Natural killer cell (primary cell): ENCODE measurements around the gene ACAD10. TPM values are rescaled to one million over a fixed set of nuclear protein-coding genes. Genes with fewer than 3 reads are reported as not detected.

Experiments used
- ATAC-seq, 3 donors: fragments of 150-1000 bp in 2 of 3; fragments of 200-7000 bp in 1 of 3; cut with Tn5 transposase; 1 replicate in 1 of 3; 2 replicates in 2 of 3; pipeline ENCODE4 v1.10.0; 2021; ENCODE audit warnings: mild to moderate bottlenecking in 2 of 3, moderate library complexity in 2 of 3
- DNase-seq, 2 donors: peaks; one replicate each; pipeline versions ENCODE4 v3.0.0 to v3.0.0-alpha.2; 2013 to 2021; ENCODE audit warnings: mixed read lengths in 1 of 2
- H3K27ac ChIP-seq: one replicate; pipeline ENCODE4 v1.5.1; 2013; ENCODE audit warnings: mild to moderate bottlenecking, low read length
- H3K27me3 ChIP-seq: one replicate; pipeline ENCODE4 v1.6.1; 2013; ENCODE audit warnings: low read length; ENCODE audit not compliant: control insufficient read depth, insufficient read depth
- H3K36me3 ChIP-seq: one replicate; pipeline ENCODE4 v1.6.1; 2013; ENCODE audit warnings: low read length; ENCODE audit not compliant: control insufficient read depth, insufficient read depth
- H3K4me1 ChIP-seq: one replicate; pipeline ENCODE4 v1.6.1; 2013; ENCODE audit warnings: low read length; ENCODE audit not compliant: control insufficient read depth, insufficient read depth
- H3K4me3 ChIP-seq: one replicate; pipeline ENCODE4 v1.5.1; 2013; ENCODE audit warnings: low read length
- H3K9me3 ChIP-seq: one replicate; pipeline ENCODE4 v1.6.1; 2013; ENCODE audit warnings: low read length; ENCODE audit not compliant: control insufficient read depth, insufficient read depth
- H3K27ac Mint-ChIP-seq, 2 donors: one replicate each; pipeline ENCODE4 v1.8.0; 2022; ENCODE audit warnings: mild to moderate bottlenecking in 2 of 2, mixed read lengths in 2 of 2, moderate library complexity in 1 of 2
- H3K27me3 Mint-ChIP-seq, 2 donors: one replicate each; pipeline ENCODE4 v1.8.0; 2022; ENCODE audit warnings: low read depth in 2 of 2, mixed read lengths in 2 of 2
- H3K36me3 Mint-ChIP-seq: one replicate; pipeline ENCODE4 v1.8.0; 2022; ENCODE audit warnings: mixed read lengths
- H3K4me1 Mint-ChIP-seq, 2 donors: one replicate each; pipeline ENCODE4 v1.8.0; 2022; ENCODE audit warnings: mixed read lengths in 2 of 2
- H3K4me3 Mint-ChIP-seq: one replicate; pipeline ENCODE4 v1.8.0; 2022; ENCODE audit warnings: mild to moderate bottlenecking, moderate library complexity, mixed read lengths
- H3K9me3 Mint-ChIP-seq, 2 donors: one replicate each; pipeline ENCODE4 v1.8.0; 2022; ENCODE audit warnings: mixed read lengths in 2 of 2
- CTCF ChIP-seq: fragments of 200-600 bp; IDR thresholded peaks from one replicate; pipeline ENCODE4 v1.8.0; 2022; ENCODE audit warnings: antibody characterized with exemption
- WGBS: methylation state at CpG from one replicate; pipeline ENCODE4 v1.1.7; 2013; ENCODE audit warnings: missing lambda C conversion rate; ENCODE audit not compliant: insufficient coverage; 5-methylcytosine and 5-hydroxymethylcytosine counted together
- intact Hi-C: fragments of 100-400 bp; cut with micrococcal nuclease; formaldehyde crosslinking; loops from one replicate; pipeline ENCODE4 v1.14.2; 2022
- total RNA-seq, 4 donors: library from RNA; stranded (reverse); fragments of 120-200 nt in 1 of 4; gene quantifications; one replicate each; pipeline versions ENCODE4 v1.2.3 to v1.2.4, GENCODE V29; 2013 to 2022

The ACAD10 gene
- total RNA-seq, 3 donors from 2014 or later (not counting 1 experiment from before 2014, with no cell fraction given), result 19.0 to 29.0 (median 27.0) TPM

GRCh38 chr12:111640506-111640905 lies 45.3 kb upstream of the ACAD10 start:
- TF ChIP-seq CTCF, result no peak
- Histone ChIP-seq H3K36me3 (peaks cover 31% of the 10 kb centered on the region), H3K27me3 (no peaks in the 10 kb centered on the region), H3K27ac (no peak overlapping the region), H3K9me3 (no peaks in the 10 kb centered on the region), H3K4me1 (no peaks in the 10 kb centered on the region), H3K4me3 (no peak overlapping the region)
- no peak overlapping the region for H3K4me3 Mint-ChIP-seq
- DNase-seq (no peak), ATAC-seq (no peak)
- intact Hi-C loops, result no loop called here
- H3K9me3 Mint-ChIP-seq, result no peaks in the 10 kb centered on the region
- no peaks in the 10 kb centered on the region for H3K27me3 Mint-ChIP-seq
- peaks cover 3 to 5% of the 10 kb centered on the region in 2 donors for H3K4me1 Mint-ChIP-seq
- H3K27ac Mint-ChIP-seq, result no peak overlapping the region
- no peaks in the 10 kb centered on the region for H3K36me3 Mint-ChIP-seq
- 91% methylated on average over 2 of the region's 5 CpGs for WGBS

- DNase-seq, result no peak
- Histone ChIP-seq H3K9me3 (no peaks in the 10 kb centered on the region), H3K36me3 (peaks cover 54% of the 10 kb centered on the region), H3K27ac (no peak overlapping the region), H3K4me3 (no peak overlapping the region), H3K27me3 (no peaks in the 10 kb centered on the region), H3K4me1 (no peaks in the 10 kb centered on the region)
- Mint-ChIP-seq H3K27me3 (no peaks in the 10 kb centered on the region), H3K27ac (no peak overlapping the region), H3K4me3 (no peak overlapping the region), H3K36me3 (peaks cover 8% of the 10 kb centered on the region), H3K9me3 (no peaks in the 10 kb centered on the region), H3K4me1 (peaks cover 0 to 9% of the 10 kb centered on the region in 2 donors)
- intact Hi-C loops, result no loop called here
- ATAC-seq, result no peak
- 100% methylated on average over 4 of the region's 4 CpGs for WGBS
- no peak for TF ChIP-seq CTCF
These were observed 43.0 kb upstream of the ACAD10 start for GRCh38 chr12:111642681-111643426.

GRCh38 chr12:111643427-111643826 lies 42.4 kb upstream of the ACAD10 start:
- Histone ChIP-seq H3K27ac (no peak overlapping the region), H3K36me3 (peaks cover 54% of the 10 kb centered on the region), H3K4me1 (no peaks in the 10 kb centered on the region), H3K27me3 (no peaks in the 10 kb centered on the region), H3K9me3 (no peaks in the 10 kb centered on the region), H3K4me3 (no peak overlapping the region)
- Mint-ChIP-seq H3K4me1 (peaks cover 0 to 9% of the 10 kb centered on the region in 2 donors), H3K36me3 (peaks cover 8% of the 10 kb centered on the region), H3K27ac (no peak overlapping the region), H3K4me3 (no peak overlapping the region), H3K27me3 (no peaks in the 10 kb centered on the region), H3K9me3 (no peaks in the 10 kb centered on the region)
- intact Hi-C loops, result no loop called here
- DNase-seq (no peak), ATAC-seq (no peak)
- 97% methylated on average over 3 of the region's 3 CpGs for WGBS
- no peak for TF ChIP-seq CTCF

- H3K9me3 Mint-ChIP-seq, result no peaks in the 10 kb centered on the region
- H3K4me1 ChIP-seq, result no peaks in the 10 kb centered on the region
These were observed 40.4 kb upstream of the ACAD10 start for GRCh38 chr12:111645433-111645832.

More at GRCh38 chr12:111645433-111645832, 40.4 kb upstream of the ACAD10 start:
- H3K36me3 Mint-ChIP-seq, result peaks cover 8% of the 10 kb centered on the region
- no peaks in the 10 kb centered on the region for H3K27me3 Mint-ChIP-seq
- Histone ChIP-seq H3K4me3 (no peak overlapping the region), H3K27me3 (no peaks in the 10 kb centered on the region), H3K36me3 (peaks cover 66% of the 10 kb centered on the region), H3K27ac (no peak overlapping the region), H3K9me3 (no peaks in the 10 kb centered on the region)
- H3K4me3 Mint-ChIP-seq, result no peak overlapping the region
- DNase-seq (no peak), ATAC-seq (no peak)
- H3K4me1 Mint-ChIP-seq, result peaks cover 0 to 9% of the 10 kb centered on the region in 2 donors
- 97% methylated on average over 5 of the region's 5 CpGs for WGBS
- no peak overlapping the region for H3K27ac Mint-ChIP-seq
- TF ChIP-seq CTCF, result no peak
- intact Hi-C loops, result no loop called here
